Neural cell (in vitro differentiated cells): Measurements from ENCODE around the gene ATP2B2.
A peak's percentile ranks its signal among the peaks of the same experiment; 100 is the strongest.

Experiments used
- CTCF ChIP-seq: fragments of 450-650 bp; IDR thresholded peaks from 2 replicates; pipeline ENCODE4 v1.5.1; 2014; ENCODE audit warnings: antibody characterized with exemption, mild to moderate bottlenecking, moderate library complexity; ENCODE audit not compliant: poor library complexity, severe bottlenecking
- EZH2 ChIP-seq: fragments of 200-600, 300-800 bp; shearing (Covaris generic), sonication (generic); IDR thresholded peaks from 2 replicates; pipeline ENCODE4 v1.6.1; 2014; ENCODE audit warnings: antibody characterized with exemption, low read length, borderline replicate concordance, mild to moderate bottlenecking; ENCODE audit not compliant: insufficient read depth, poor library complexity, severe bottlenecking
- MXI1 ChIP-seq: fragments of 450-650 bp; conservative IDR thresholded peaks from 2 replicates; pipeline ENCODE4 v1.6.1; 2014; ENCODE audit warnings: antibody characterized with exemption, mild to moderate bottlenecking; ENCODE audit not compliant: poor library complexity, severe bottlenecking
- POLR2AphosphoS5 ChIP-seq: IDR thresholded peaks from 2 replicates; pipeline ENCODE4 v1.6.1; 2012
- RAD21 ChIP-seq: fragments of 450-650 bp; conservative IDR thresholded peaks from 2 replicates; pipeline ENCODE4 v1.6.1; 2014; ENCODE audit warnings: antibody characterized with exemption, mild to moderate bottlenecking, moderate library complexity
- REST ChIP-seq: IDR thresholded peaks from 2 replicates; pipeline ENCODE4 v1.6.1; 2012; ENCODE audit warnings: borderline replicate concordance

- TF ChIP-seq MXI1 (no peak), POLR2AphosphoS5 (no peak), RAD21 (peak; percentile 52), REST (no peak), CTCF (peak; percentile 50), EZH2 (no peak)
These were observed 218.6 kb downstream of the ATP2B2 start for GRCh38 chr3:10286596-10287295.
